Upper lobe of right lung (tissue), 1 donor: ENCODE results near the gene CTDP1. TPM values are rescaled to one million over a fixed set of nuclear protein-coding genes. Genes with fewer than 3 reads are reported as not detected.

Source experiments
- ATAC-seq: fragments of 200-7000 bp; cut with Tn5 transposase; one replicate; pipeline ENCODE4 v1.9.1; 2020; ENCODE audit warnings: mild to moderate bottlenecking, moderate library complexity
- DNase-seq: peaks from one replicate; pipeline ENCODE4 v3.0.0-alpha.2; 2020
- H3K27ac ChIP-seq: fragments of 200-600 bp; one replicate; pipeline ENCODE4 v1.8.0; 2022
- H3K27me3 ChIP-seq: fragments of 200-600 bp; one replicate; pipeline ENCODE4 v1.8.0; 2022; ENCODE audit warnings: mild to moderate bottlenecking
- H3K36me3 ChIP-seq: fragments of 200-600 bp; one replicate; pipeline ENCODE4 v1.8.0; 2022
- H3K4me1 ChIP-seq: fragments of 200-600 bp; one replicate; pipeline ENCODE4 v1.8.0; 2022
- H3K4me3 ChIP-seq: fragments of 200-600 bp; one replicate; pipeline ENCODE4 v1.8.0; 2022; ENCODE audit warnings: mild to moderate bottlenecking
- H3K9me3 ChIP-seq: fragments of 200-600 bp; one replicate; pipeline ENCODE4 v1.8.0; 2022
- CTCF ChIP-seq: fragments of 200-600 bp; IDR thresholded peaks from one replicate; pipeline ENCODE4 v1.8.0; 2022; ENCODE audit warnings: antibody characterized with exemption
- intact Hi-C: fragments of 100-400 bp; cut with DNase I; formaldehyde crosslinking; loops from one replicate; pipeline ENCODE4 v1.11.0; 2022
- total RNA-seq: library from RNA; stranded (reverse); fragmentation: NEBNext Ultra II Directional; extraction: Animal tissue kit (Norgen Biotek cat#: 25700); gene quantifications from one replicate; pipeline ENCODE4 v1.2.1, GENCODE V29; 2021
- donor health status: DM: no; HTN: yes; CAD: no; lungs with severe emphysema.

The CTDP1 gene
- total RNA-seq, 1 donor from 2014 or later, result 23.0 TPM

- no peaks in the 10 kb centered on the region for H3K27me3 ChIP-seq
- H3K9me3 ChIP-seq, result no peaks in the 10 kb centered on the region
- intact Hi-C loops, result no loop called here
- H3K27ac ChIP-seq, result no peak overlapping the region
- no peak overlapping the region for H3K4me3 ChIP-seq
- DNase-seq (peak; percentile 25), ATAC-seq (no peak)
- peaks cover 25% of the 10 kb centered on the region for H3K36me3 ChIP-seq
- no peaks in the 10 kb centered on the region for H3K4me1 ChIP-seq
- TF ChIP-seq CTCF, result no peak
Measured at GRCh38 chr18:79756826-79757225, 77.2 kb downstream of the CTDP1 start.

DNA sequence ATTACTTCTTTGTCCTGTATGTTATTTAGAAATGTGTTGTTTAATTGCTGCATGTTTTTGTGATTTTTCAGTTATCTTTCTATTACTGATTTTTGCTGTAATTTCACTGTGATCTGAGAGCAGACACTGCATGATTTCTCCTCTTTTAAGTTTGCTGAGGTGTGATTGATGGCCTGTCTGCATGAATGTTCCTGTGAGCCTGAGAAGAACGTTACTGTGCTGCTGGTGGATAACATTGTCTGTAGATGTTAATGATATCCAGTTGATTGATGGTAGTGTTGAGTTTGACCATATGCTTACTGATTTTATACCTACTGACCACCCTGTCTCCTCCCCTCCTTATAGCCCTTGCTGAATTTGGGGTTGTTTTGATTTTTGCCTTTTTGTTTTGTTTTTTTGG lies 80.7 kb downstream of the CTDP1 start:
- intact Hi-C loops, result no loop called here
- no peak overlapping the region for H3K27ac ChIP-seq
- no peak for ATAC-seq
- no peak for TF ChIP-seq CTCF
- no peaks in the 10 kb centered on the region for H3K27me3 ChIP-seq
- no peak for DNase-seq
- H3K4me1 ChIP-seq, result no peaks in the 10 kb centered on the region
- H3K9me3 ChIP-seq, result no peaks in the 10 kb centered on the region
- peaks cover 4% of the 10 kb centered on the region for H3K36me3 ChIP-seq
- H3K4me3 ChIP-seq, result no peak overlapping the region

- Histone ChIP-seq H3K27me3 (no peaks in the 10 kb centered on the region), H3K9me3 (no peaks in the 10 kb centered on the region), H3K4me1 (no peaks in the 10 kb centered on the region), H3K36me3 (no peaks in the 10 kb centered on the region), H3K27ac (no peak overlapping the region), H3K4me3 (no peak overlapping the region)
- intact Hi-C loops, result no loop called here
- DNase-seq (peak; percentile 7), ATAC-seq (no peak)
- no peak for TF ChIP-seq CTCF
Measured at GRCh38 chr18:79760881-79761280, 81.3 kb downstream of the CTDP1 start.

DNA sequence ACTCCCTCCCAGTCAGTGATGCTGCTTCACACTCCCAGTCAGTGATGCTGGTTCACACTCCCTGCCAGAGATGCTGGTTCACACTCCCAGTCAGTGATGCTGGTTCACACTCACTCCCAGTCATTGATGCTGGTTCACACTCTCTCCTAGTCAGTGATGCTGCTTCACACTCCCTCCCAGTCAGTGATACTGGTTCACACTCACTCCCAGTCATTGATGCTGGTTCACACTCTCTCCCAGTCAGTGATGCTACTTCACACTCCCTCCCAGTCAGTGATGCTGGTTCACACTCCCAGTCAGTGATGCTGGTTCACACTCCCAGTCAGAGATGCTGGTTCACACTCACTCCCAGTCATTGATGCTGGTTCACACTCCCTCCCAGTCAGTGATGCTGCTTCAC lies 83.8 kb downstream of the CTDP1 start:
- TF ChIP-seq CTCF, result no peak
- Histone ChIP-seq H3K4me3 (no peak overlapping the region), H3K9me3 (peaks cover 8% of the 10 kb centered on the region), H3K27me3 (no peaks in the 10 kb centered on the region), H3K27ac (no peak overlapping the region), H3K4me1 (no peaks in the 10 kb centered on the region), H3K36me3 (no peaks in the 10 kb centered on the region)
- ATAC-seq, result no peak
- intact Hi-C loops, result no loop called here
- DNase-seq, result peak; percentile 7

DNA sequence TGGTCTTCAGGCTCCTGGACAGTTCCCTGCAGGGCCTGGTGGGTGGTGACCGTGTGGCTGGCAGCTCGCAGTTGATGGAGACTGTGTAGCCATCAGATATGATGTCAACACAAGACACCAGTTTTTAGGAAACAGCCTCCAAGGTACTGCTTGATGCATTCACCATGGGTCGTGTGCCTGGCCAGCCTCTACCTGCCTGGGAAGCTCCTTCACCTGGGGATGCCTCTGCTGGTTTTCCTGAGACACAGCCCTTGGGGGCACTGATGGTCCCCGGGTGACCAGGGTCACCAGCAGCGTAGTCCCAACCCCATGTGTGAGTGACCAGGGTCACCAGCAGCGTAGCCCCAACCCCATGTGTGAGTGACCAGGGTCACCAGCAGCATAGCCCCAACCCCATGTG lies 84.5 kb downstream of the CTDP1 start:
- Histone ChIP-seq H3K4me3 (no peak overlapping the region), H3K27ac (no peak overlapping the region), H3K4me1 (no peaks in the 10 kb centered on the region), H3K36me3 (no peaks in the 10 kb centered on the region), H3K27me3 (no peaks in the 10 kb centered on the region), H3K9me3 (peaks cover 12% of the 10 kb centered on the region)
- DNase-seq, result no peak
- no peak for TF ChIP-seq CTCF
- no peak for ATAC-seq
- intact Hi-C loops, result no loop called here
